Femur (tissue), 1 donor: ENCODE measurements around the gene DNAJC1.
"Not testable (repeated sequence)": the region's sequence is repeated elsewhere in the genome, so short reads cannot be mapped to it uniquely, and the experiment has no call there.

ENCODE experiments used
- DNase-seq: peaks from one replicate; pipeline ENCODE4 v3.0.0-alpha.2; 2017

DNAJC1 gene

DNA sequence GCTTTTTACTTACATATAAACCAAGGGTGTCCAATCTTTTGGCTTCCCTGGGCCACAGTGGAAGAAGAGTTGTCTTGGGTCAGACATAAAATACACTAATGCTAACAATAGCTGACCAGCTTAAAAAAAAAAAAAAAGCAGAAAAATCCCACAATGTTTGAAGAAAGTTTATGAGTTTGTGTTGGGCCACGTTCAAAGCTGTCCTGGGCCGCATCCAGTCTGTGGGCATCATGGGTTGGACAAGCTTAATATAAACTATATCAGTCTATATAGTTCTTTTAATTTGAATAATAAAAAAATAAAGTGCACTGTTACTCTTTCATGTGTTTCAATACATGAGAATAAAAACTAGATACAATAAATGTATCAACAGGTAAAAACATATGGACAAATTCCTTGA is 179.9 kb downstream of the DNAJC1 start:
- DNase-seq = no peak

- DNase-seq = not testable (repeated sequence)
These were observed 181.3 kb downstream of the DNAJC1 start for GRCh38 chr10:21822273-21822672.

- DNase-seq = no peak
These were observed 182.6 kb downstream of the DNAJC1 start for GRCh38 chr10:21820952-21821351.

DNA sequence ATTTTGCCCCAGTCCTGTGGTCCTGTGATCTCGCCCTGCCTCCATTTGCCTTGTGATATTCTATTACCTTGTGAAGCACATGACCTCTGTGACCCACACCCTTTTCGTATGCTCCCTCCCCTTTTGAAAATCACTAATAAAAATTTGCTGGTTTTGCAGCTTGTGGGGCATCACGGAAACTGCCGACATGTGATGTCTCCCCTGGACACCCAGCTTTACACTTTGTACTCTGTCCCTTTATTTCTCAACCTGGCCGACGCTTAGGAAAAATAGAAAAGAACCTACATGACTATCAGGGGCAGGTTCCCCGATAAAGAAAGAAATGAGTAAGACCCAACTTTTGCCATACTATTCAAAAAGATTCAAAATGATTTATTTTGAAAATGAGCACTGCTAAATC is 185.1 kb downstream of the DNAJC1 start:
- not testable (repeated sequence) for DNase-seq

- DNase-seq = no peak
These were observed 188.7 kb downstream of the DNAJC1 start for GRCh38 chr10:21814866-21815265.

DNA sequence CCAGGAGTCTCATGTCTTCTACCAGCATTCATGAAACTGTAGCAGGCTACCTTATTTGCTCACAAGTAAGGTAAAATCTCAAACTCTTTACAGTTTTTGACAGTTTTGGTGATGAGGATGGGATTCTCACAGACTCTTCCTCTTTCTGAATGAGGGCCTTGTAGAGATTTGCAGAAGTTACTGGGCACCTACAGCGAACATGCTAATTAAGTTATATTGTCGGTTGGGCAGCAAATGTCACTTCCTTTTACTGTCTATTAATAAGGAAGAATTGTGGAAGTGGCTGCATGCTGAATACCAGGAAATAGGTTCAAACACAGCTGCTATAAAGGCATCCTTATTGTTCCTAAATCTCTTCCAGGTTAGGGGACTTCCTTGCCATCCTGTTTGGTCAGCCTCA is 189.6 kb downstream of the DNAJC1 start:
- DNase-seq = no peak

GRCh38 chr10:21811245-21811585 is 192.3 kb downstream of the DNAJC1 start:
- DNase-seq = no peak

DNA sequence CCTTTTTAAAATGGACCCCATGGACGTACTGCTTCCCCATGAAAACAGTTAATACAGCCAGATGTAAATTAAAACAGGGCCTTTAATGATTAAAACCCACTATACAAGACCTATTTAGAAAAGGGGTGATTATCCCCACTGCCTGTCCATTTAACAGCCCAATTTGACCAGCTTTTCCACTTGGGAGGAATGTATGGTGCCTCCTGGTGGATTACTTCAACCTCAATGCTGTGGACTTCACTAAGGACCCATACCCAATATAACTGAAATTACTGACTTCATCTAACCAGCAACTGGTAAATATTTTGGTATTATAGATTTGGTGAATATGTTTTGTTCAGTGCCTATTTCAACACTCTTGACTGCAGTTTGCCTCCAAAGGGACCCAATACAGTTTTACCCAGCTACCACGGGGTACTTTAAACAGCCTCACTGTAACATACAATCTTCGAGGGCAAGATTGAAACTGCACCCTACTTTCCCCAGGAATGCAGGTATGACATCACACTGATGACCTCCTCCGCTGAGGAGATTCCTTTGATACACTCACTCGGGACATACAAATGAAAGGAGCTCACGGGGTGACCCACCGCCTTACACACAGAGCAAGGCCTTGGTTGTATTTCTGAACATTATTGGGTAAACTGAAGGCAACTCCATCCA is 192.8 kb downstream of the DNAJC1 start:
- DNase-seq = no peak

- no peak for DNase-seq
These were observed 195.0 kb downstream of the DNAJC1 start for GRCh38 chr10:21808550-21808949.

DNA sequence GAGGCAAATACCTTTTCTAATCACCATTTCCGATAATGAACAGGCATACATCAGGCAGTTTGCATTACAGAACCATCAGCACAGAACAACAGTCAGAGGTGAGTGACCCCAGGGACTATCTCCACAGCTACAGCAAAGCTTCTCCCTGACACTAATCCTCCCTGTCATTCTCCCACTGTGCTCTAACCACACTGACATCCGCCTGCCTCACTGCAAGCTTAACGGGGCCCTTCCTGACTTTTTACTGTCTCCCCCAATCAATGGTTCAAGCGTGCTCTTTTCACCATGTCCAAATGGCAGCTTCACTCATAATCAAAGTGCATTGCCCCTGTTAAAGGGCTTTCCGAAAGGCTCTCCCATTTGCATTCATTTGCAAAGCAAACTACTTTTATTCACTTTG is 196.3 kb downstream of the DNAJC1 start:
- DNase-seq = no peak

DNA sequence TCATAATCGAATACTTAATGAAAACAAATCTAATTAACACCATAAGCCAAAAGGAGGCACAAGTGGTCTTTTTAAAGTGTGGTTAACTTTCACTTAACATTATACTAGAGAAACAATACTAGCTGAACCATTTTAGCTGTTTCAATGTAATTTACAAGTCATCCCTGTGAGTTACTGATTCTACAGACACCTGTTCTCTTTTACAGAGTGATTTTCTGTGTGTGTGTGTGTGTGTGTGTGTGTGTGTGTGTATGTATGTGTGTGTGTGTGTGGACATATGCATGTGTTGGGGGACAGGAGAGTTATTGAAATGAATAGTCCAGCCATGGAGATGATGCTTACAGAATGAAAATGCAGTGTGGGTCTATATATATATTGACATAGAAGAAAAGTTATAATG is 200.2 kb downstream of the DNAJC1 start:
- no peak for DNase-seq

- no peak for DNase-seq
These were observed 201.9 kb downstream of the DNAJC1 start for GRCh38 chr10:21801609-21802008.

DNA sequence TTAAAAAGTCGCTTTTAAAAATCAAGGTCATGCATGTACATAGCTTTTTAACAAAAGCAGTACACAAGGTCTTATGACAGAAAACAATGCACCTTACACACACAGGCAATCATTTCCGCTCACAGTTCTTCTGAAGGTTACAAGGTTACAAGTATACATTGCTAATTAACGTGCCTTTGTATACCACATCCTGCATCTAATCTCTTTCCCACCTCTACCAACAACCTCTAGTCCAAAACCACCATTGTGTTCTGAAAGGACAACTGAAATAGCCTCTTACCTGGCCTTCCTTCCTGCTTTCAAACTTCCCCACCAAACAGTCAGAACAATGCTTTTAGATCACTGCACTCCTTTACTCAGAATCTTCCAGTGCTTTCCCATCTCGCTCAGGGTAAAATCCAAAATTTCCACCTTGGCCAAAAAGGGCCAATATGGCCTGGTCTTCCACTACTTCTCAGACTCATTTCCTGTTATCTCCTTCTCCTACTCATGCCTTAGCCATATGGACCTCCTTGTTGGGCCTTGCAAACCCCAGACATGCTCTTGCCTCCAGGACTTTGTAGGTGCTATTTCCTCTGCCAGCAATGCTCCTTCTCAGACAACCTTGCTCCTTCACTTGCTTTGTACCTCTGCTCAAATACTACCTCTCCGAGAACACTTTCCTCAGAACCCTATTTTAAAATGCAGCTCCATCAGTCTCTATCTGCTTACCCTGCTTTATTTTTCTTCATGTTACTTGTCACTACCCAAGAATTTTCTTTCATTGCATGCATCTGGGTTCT is 205.4 kb downstream of the DNAJC1 start:
- DNase-seq = no peak

GRCh38 chr10:21797533-21797932 is 206.0 kb downstream of the DNAJC1 start:
- DNase-seq = no peak

GRCh38 chr10:21791276-21791675 is 212.3 kb downstream of the DNAJC1 start:
- DNase-seq = no peak

DNA sequence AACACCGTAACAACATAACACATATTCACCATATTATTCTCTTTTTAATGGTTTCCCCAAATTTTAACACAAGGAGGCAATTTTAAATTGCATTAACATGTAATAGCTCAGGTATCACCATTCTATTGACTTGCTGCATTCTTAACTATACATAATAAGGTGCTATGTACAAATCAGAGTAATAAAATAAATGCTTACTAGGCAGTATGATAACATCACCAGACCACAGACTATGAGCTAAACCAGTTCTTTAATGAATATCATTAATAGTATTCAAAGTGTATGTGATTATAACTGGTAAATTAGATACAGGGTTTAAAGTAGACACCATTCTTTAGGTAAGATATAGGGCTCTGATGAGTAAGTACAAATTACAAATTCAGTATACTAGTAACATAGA is 226.6 kb downstream of the DNAJC1 start:
- DNase-seq = no peak

DNA sequence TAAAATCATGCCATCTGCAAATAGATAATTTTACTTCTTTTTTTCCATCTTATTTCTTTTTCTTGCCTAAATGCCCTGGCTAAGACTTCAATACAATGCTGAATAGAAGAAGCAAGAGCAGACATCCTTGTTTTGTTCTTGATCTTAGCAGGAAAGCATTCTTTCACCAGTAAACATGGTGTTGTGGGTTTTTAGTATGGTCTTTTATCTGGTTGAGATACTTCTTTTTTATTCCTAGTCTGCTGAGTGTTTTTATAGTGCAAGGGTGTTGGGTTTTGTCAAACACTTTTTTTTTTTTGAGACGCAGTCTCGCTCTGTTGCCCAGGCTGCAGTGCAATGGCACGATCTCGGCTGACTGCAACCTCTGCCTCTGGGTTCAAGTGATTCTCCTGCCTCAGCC is 232.3 kb downstream of the DNAJC1 start:
- no peak for DNase-seq

GRCh38 chr10:21769041-21769440 is 234.5 kb downstream of the DNAJC1 start:
- DNase-seq = no peak

DNA sequence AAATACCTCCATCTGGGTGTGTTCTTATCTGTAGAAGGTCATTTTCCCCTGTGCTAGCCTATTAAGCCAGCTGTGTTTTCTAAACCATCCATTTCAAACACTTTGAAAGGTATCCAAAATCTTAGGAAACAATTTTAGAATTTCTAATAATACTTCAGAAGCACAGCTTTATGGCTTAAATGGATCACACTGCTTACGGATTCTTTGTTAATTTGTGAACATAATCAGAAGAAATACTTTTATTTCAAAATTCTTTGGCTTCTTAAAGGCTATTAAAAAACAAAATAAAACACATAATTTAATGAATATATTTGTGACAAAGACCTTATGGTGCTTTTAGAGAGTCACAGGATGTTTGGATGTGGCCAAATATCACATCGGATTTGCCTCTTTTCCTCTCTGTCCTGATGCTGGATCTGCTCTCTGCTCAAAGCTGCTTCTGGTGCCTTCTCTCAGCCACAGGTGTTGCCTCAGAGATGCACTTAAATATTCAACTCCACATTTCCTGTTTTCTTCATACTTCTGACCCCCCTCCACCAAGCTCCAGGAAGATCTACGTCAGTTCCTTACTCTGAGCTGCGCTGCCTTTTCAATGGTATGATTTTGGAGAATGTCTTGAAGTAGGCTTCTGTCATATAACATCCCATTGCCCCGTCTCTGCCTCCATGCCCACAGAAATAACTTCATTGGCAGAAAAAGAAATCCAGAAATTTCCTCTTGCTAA is 238.9 kb downstream of the DNAJC1 start:
- DNase-seq = no peak

DNA sequence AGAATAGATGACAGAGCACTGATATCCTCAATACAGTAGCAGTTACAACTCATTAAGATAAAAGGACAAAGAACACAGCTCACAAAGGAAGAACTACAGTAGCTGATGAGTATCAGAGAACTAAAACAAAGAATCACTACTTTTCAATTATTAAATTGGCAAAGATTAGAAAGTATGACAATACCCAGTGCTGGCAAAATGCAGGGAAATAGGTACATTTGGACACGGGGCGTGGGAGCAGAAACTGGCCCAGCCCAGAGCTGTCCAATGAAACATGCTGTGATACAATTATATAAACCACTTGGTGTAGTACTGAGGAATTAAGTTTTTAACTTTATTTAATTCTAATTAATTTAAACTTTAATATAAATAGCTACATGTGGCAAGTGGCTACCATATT is 243.2 kb downstream of the DNAJC1 start:
- DNase-seq = no peak

DNA sequence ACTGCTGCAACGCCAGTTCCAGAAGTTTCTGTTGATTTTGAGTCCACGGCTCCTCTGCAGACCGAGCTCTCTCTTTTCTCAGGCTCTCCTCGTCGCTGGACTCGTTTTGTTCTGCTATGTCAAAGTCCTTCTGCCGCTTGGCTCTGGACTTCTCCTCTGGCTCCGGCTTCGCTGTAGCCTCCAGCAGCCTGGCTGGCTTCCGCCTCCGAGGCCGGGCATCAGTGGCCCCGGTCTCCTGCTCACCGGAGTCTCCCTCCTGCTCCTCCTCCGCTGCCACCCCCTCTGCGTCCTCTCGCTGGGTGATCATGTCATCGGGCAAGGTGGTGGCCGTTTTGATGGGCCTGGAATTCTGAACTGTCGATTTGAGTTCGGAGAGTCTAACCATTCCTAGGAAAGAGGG is 244.3 kb downstream of the DNAJC1 start:
- no peak for DNase-seq

DNA sequence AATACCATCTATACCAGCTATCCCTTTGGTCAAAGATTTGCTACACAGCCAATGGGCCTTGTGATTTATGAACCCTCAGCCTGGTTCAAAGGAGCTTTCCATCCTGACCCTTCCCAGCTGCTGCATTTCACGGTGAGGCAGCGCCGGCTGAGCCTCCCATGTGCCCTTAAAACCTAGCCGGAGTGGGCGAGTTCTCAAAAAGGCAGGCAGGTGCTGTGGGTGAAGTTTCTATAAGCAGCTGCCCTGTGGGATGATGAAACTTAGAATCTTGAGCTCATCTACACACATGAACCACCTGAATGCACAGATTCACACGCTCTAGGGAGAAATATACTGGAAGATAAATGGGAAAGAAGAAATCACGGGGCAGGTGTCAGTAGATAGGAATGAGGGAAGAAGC is 244.8 kb downstream of the DNAJC1 start:
- DNase-seq = no peak

DNA sequence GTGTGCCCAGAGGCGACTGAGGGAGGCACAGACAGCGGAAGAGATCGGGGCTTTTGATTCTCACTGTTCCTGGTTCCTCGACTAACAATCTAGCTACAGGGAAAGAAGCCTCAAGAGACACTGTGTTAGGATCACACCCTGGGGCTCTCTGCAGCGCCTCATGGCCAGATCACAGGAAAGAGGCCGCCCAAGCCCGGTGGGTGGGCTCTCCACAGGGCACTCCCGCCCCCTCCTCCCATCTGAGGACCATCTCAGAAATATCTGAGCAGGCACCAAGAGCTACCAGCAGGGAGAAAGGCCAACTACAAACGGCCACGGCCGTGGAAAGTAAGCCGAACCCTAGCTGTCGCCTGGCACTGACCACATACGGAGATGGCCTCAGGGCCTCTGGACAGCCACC is 245.3 kb downstream of the DNAJC1 start:
- no peak for DNase-seq
